ENCODE measurements around the gene NR1D2.

GRCh38 chr3:23991683-23992628 is 46.9 kb downstream of the NR1D2 start:
- TF ChIP-seq, protein P1, sequence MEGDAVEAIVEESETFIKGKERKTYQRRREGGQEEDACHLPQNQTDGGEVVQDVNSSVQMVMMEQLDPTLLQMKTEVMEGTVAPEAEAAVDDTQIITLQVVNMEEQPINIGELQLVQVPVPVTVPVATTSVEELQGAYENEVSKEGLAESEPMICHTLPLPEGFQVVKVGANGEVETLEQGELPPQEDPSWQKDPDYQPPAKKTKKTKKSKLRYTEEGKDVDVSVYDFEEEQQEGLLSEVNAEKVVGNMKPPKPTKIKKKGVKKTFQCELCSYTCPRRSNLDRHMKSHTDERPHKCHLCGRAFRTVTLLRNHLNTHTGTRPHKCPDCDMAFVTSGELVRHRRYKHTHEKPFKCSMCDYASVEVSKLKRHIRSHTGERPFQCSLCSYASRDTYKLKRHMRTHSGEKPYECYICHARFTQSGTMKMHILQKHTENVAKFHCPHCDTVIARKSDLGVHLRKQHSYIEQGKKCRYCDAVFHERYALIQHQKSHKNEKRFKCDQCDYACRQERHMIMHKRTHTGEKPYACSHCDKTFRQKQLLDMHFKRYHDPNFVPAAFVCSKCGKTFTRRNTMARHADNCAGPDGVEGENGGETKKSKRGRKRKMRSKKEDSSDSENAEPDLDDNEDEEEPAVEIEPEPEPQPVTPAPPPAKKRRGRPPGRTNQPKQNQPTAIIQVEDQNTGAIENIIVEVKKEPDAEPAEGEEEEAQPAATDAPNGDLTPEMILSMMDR (conservative IDR thresholded peaks at IDR 0.05; ENCODE audit: low read depth, low read length), result no peak
- TF ChIP-seq EZH2 (IDR thresholded peaks at IDR 0.05; ENCODE audit: borderline replicate concordance, low read depth, low read length, poor library complexity, severe bottlenecking), result no peak

Data from A673 (cell line).